ENCODE results near the gene TBL1XR1. TPM values are rescaled to one million over a fixed set of nuclear protein-coding genes. Genes with fewer than 3 reads are reported as not detected.

The TBL1XR1 gene
- total RNA-seq, 1 experiment from 2014 or later = 180 TPM

DNA sequence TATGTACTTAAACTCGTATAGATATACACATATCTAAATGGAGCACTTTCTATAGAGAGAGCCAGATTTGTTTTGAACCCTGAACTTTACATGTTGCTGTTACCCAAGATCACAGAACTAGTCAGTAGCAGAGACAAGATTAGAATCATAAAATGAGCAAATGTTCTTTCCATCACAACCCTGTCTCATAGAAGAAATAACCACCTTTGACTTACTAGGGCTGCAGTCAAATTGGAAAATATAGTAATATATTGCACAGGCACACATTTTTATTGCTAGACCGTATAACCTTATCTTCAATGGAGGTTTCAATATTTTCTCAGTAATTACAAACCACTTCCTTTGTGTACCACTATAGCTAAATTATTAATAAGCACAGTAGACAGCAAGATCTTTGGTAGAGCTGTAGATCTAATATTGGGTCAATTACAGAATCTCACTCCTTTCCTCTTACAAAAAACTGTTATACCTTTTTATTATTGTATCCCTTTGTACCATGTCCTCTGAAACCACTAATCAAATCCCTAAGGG lies 41.5 kb upstream of the TBL1XR1 start (continued):
- no peak for TF ChIP-seq YY1 (IDR thresholded peaks at IDR 0.05; ENCODE audit: extremely low read depth, insufficient replicate concordance, low read depth, low read length)
- no peak for TF ChIP-seq EZH2phosphoT487 (IDR thresholded peaks at IDR 0.05; ENCODE audit: borderline replicate concordance)
- TF ChIP-seq, protein P1, sequence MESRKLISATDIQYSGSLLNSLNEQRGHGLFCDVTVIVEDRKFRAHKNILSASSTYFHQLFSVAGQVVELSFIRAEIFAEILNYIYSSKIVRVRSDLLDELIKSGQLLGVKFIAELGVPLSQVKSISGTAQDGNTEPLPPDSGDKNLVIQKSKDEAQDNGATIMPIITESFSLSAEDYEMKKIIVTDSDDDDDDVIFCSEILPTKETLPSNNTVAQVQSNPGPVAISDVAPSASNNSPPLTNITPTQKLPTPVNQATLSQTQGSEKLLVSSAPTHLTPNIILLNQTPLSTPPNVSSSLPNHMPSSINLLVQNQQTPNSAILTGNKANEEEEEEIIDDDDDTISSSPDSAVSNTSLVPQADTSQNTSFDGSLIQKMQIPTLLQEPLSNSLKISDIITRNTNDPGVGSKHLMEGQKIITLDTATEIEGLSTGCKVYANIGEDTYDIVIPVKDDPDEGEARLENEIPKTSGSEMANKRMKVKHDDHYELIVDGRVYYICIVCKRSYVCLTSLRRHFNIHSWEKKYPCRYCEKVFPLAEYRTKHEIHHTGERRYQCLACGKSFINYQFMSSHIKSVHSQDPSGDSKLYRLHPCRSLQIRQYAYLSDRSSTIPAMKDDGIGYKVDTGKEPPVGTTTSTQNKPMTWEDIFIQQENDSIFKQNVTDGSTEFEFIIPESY (IDR thresholded peaks at IDR 0.05; ENCODE audit: extremely low read depth, insufficient replicate concordance, low read length) = no peak
- TF ChIP-seq POLR2AphosphoS5 (IDR thresholded peaks at IDR 0.05; ENCODE audit: low read depth, low read length) = no peak
- TF ChIP-seq ZNF274 (IDR thresholded peaks at IDR 0.05; ENCODE audit: low read depth, low read length) = no peak
- TF ChIP-seq RAD21 (IDR thresholded peaks at IDR 0.05; ENCODE audit: low read depth) = no peak
- no peak for TF ChIP-seq SRF (IDR thresholded peaks at IDR 0.05; ENCODE audit: low read depth)
- no peak for TF ChIP-seq POLR2A (IDR thresholded peaks at IDR 0.05; ENCODE audit: borderline replicate concordance, extremely low read depth, insufficient read depth, insufficient read length)
- no peak for TF ChIP-seq JUND (IDR thresholded peaks at IDR 0.05)
- no peak for TF ChIP-seq SIN3A (IDR thresholded peaks at IDR 0.05; ENCODE audit: low read depth)
- TF ChIP-seq, protein P2, sequence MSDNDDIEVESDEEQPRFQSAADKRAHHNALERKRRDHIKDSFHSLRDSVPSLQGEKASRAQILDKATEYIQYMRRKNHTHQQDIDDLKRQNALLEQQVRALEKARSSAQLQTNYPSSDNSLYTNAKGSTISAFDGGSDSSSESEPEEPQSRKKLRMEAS (IDR thresholded peaks at IDR 0.05) = no peak

DNA sequence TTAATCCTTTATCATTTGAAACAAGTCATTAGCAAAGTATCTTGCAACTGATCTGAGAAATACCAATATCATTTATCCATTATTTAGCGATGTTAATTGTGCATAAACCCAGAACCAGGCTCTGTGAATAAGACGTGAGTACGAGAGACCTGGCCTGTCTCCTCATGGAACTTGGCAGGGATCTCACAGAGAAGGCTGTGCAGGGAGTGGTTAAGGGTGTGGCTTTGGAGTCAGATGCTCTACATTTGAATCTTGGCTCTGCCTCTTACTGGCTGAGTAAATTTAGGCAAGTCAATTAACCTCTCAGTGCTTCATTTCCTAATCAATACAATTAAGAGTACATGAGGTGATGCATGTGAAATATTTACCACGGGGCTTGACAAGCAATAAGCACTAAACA lies 39.9 kb upstream of the TBL1XR1 start:
- intact Hi-C loops (cut with micrococcal nuclease) = no loop called here
- no TSS peak for BruUV-seq (replicated peaks)
- H3K9me2 ChIP-seq (ENCODE audit: insufficient read depth) = no peaks in the 10 kb centered on the region
- CTCF ChIA-PET = no interaction called here
- ATAC-seq = peak; percentile 46
- TF ChIP-seq, protein P3, sequence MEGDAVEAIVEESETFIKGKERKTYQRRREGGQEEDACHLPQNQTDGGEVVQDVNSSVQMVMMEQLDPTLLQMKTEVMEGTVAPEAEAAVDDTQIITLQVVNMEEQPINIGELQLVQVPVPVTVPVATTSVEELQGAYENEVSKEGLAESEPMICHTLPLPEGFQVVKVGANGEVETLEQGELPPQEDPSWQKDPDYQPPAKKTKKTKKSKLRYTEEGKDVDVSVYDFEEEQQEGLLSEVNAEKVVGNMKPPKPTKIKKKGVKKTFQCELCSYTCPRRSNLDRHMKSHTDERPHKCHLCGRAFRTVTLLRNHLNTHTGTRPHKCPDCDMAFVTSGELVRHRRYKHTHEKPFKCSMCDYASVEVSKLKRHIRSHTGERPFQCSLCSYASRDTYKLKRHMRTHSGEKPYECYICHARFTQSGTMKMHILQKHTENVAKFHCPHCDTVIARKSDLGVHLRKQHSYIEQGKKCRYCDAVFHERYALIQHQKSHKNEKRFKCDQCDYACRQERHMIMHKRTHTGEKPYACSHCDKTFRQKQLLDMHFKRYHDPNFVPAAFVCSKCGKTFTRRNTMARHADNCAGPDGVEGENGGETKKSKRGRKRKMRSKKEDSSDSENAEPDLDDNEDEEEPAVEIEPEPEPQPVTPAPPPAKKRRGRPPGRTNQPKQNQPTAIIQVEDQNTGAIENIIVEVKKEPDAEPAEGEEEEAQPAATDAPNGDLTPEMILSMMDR (IDR thresholded peaks at IDR 0.05 in 2 of 3, conservative IDR thresholded peaks at IDR 0.05 in 1 of 3; ENCODE audit: borderline replicate concordance in 1 of 3, insufficient read depth in 1 of 3, low read depth in 2 of 3, low read length in 2 of 3) = no peak
- TF ChIP-seq RAD21 (IDR thresholded peaks at IDR 0.05; ENCODE audit: low read depth) = no peak
- TF ChIP-seq POLR2A (IDR thresholded peaks at IDR 0.05; ENCODE audit: borderline replicate concordance, extremely low read depth, insufficient read depth, insufficient read length) = no peak
- TF ChIP-seq, protein P2 (IDR thresholded peaks at IDR 0.05) = no peak
- no peak for TF ChIP-seq POLR2AphosphoS5 (IDR thresholded peaks at IDR 0.05; ENCODE audit: low read depth, low read length)
- TF ChIP-seq EZH2 (IDR thresholded peaks at IDR 0.05) = no peak
- TF ChIP-seq CBX3 (IDR thresholded peaks at IDR 0.05; ENCODE audit: low read depth) = no peak
- H3K4me2 ChIP-seq (ENCODE audit: low read length) = no peak overlapping the region
- POLR2A ChIA-PET = no interaction called here
- H3K36me3 ChIP-seq (ENCODE audit: control insufficient read depth in 1 of 2, insufficient read depth in 2 of 2, low read length in 2 of 2) = no peaks in the 10 kb centered on the region
- H3K9ac ChIP-seq (ENCODE audit: low read length) = no peak overlapping the region
- H3K4me1 ChIP-seq (ENCODE audit: control insufficient read depth in 1 of 2, insufficient read depth in 2 of 2, low read length in 2 of 2) = peaks cover 0 to 4% of the 10 kb centered on the region in 2 experiments; a peak in 1 of 4 replicates
- no peak overlapping the region for H3K27ac ChIP-seq (ENCODE audit: low read depth, low read length)
- H4K20me1 ChIP-seq (ENCODE audit: insufficient read depth) = no peaks in the 10 kb centered on the region
- H3K79me2 ChIP-seq (ENCODE audit: insufficient read depth, low read length) = no peaks in the 10 kb centered on the region
- H3K4me3 ChIP-seq (replicated peaks in 1 of 2; ENCODE audit: low read depth in 1 of 2, low read length in 2 of 2) = no peak overlapping the region
- H3K27me3 ChIP-seq (ENCODE audit: insufficient read depth, low read length) = no peaks in the 10 kb centered on the region
- no peak for DNase-seq (ENCODE audit: low read depth, low spot score)
- RAD21 ChIA-PET (ENCODE audit: low non-redundant PET in 1 of 2, low total read pairs in 2 of 2, uncharacterized antibody in 2 of 2, unreplicated experiment in 2 of 2) = no interaction called here
- H2AFZ ChIP-seq (ENCODE audit: low read depth, low read length, poor library complexity, severe bottlenecking) = no peak overlapping the region
- no peaks in the 10 kb centered on the region for H3K9me3 ChIP-seq (ENCODE audit: control insufficient read depth in 1 of 2, insufficient read depth in 1 of 2, low read depth in 1 of 2, low read length in 2 of 2)

Data from HCT116 (cell line).